NT2/D1 (cell line): ENCODE results near the gene PYDC1.

Experiments
- SUZ12 ChIP-seq: IDR thresholded peaks from 2 replicates; pipeline ENCODE4 v1.6.1; 2011; ENCODE audit not compliant: insufficient read length, insufficient read depth; ENCODE audit errors: extremely low read depth
- YY1 ChIP-seq: IDR thresholded peaks from 2 replicates; pipeline ENCODE4 v1.6.1; 2011; ENCODE audit not compliant: insufficient read length, insufficient read depth
- ZNF274 ChIP-seq: IDR thresholded peaks from 2 replicates; pipeline ENCODE4 v1.6.1; 2011; ENCODE audit warnings: mild to moderate bottlenecking, low read depth, low read length

- no peak for TF ChIP-seq YY1
- no peak for TF ChIP-seq SUZ12
- TF ChIP-seq ZNF274: no peak
These were observed 29.1 kb downstream of the PYDC1 start for GRCh38 chr16:31187808-31188189.
